ENCODE results near the gene ZNF423.

ZNF423 gene

GRCh38 chr16:49712542-49712941 lies 143.4 kb downstream of the ZNF423 start:
- no peaks in the 10 kb centered on the region for H3K36me3 Mint-ChIP-seq
- no peak overlapping the region for H3K4me3 Mint-ChIP-seq
- no peaks in the 10 kb centered on the region for H3K27me3 Mint-ChIP-seq
- H3K27ac Mint-ChIP-seq = no peak overlapping the region
- H3K9me3 Mint-ChIP-seq (ENCODE audit: low read depth) = no peaks in the 10 kb centered on the region
- no peaks in the 10 kb centered on the region for H3K4me1 Mint-ChIP-seq (ENCODE audit: low read depth)

- Mint-ChIP-seq H3K9me3 (ENCODE audit: low read depth) (no peaks in the 10 kb centered on the region), H3K36me3 (no peaks in the 10 kb centered on the region), H3K4me3 (no peak overlapping the region), H3K4me1 (ENCODE audit: low read depth) (no peaks in the 10 kb centered on the region), H3K27me3 (no peaks in the 10 kb centered on the region), H3K27ac (no peak overlapping the region)
Measured at GRCh38 chr16:49712106-49712505, 143.8 kb downstream of the ZNF423 start.

- H3K4me3 Mint-ChIP-seq = no peak overlapping the region
- no peaks in the 10 kb centered on the region for H3K9me3 Mint-ChIP-seq (ENCODE audit: low read depth)
- H3K27me3 Mint-ChIP-seq = no peaks in the 10 kb centered on the region
- no peaks in the 10 kb centered on the region for H3K4me1 Mint-ChIP-seq (ENCODE audit: low read depth)
- H3K36me3 Mint-ChIP-seq = no peaks in the 10 kb centered on the region
- H3K27ac Mint-ChIP-seq = no peak overlapping the region
Measured at GRCh38 chr16:49709057-49709456, 146.9 kb downstream of the ZNF423 start.

GRCh38 chr16:49708491-49708890 lies 147.4 kb downstream of the ZNF423 start:
- Mint-ChIP-seq H3K4me3 (no peak overlapping the region), H3K4me1 (ENCODE audit: low read depth) (no peaks in the 10 kb centered on the region), H3K27me3 (no peaks in the 10 kb centered on the region), H3K9me3 (ENCODE audit: low read depth) (no peaks in the 10 kb centered on the region), H3K36me3 (no peaks in the 10 kb centered on the region), H3K27ac (no peak overlapping the region)

- Mint-ChIP-seq H3K9me3 (ENCODE audit: low read depth) (no peaks in the 10 kb centered on the region), H3K27me3 (no peaks in the 10 kb centered on the region), H3K4me3 (no peak overlapping the region), H3K4me1 (ENCODE audit: low read depth) (no peaks in the 10 kb centered on the region), H3K27ac (no peak overlapping the region), H3K36me3 (no peaks in the 10 kb centered on the region)
Measured at GRCh38 chr16:49706620-49707355, 149.1 kb downstream of the ZNF423 start.

- Mint-ChIP-seq H3K4me1 (ENCODE audit: low read depth) (no peaks in the 10 kb centered on the region), H3K36me3 (no peaks in the 10 kb centered on the region), H3K4me3 (no peak overlapping the region), H3K27me3 (no peaks in the 10 kb centered on the region), H3K9me3 (ENCODE audit: low read depth) (no peaks in the 10 kb centered on the region), H3K27ac (no peak overlapping the region)
Measured at GRCh38 chr16:49704586-49705155, 151.2 kb downstream of the ZNF423 start.

- H3K36me3 Mint-ChIP-seq = no peaks in the 10 kb centered on the region
- H3K27me3 Mint-ChIP-seq = peaks cover 3% of the 10 kb centered on the region
- no peaks in the 10 kb centered on the region for H3K9me3 Mint-ChIP-seq (ENCODE audit: low read depth)
- H3K4me1 Mint-ChIP-seq (ENCODE audit: low read depth) = no peaks in the 10 kb centered on the region
- H3K4me3 Mint-ChIP-seq = no peak overlapping the region
- no peak overlapping the region for H3K27ac Mint-ChIP-seq
Measured at GRCh38 chr16:49703483-49703882, 152.4 kb downstream of the ZNF423 start.

GRCh38 chr16:49701789-49702494 lies 154.0 kb downstream of the ZNF423 start:
- H3K36me3 Mint-ChIP-seq = no peaks in the 10 kb centered on the region
- no peaks in the 10 kb centered on the region for H3K9me3 Mint-ChIP-seq (ENCODE audit: low read depth)
- H3K27ac Mint-ChIP-seq = no peak overlapping the region
- no peaks in the 10 kb centered on the region for H3K4me1 Mint-ChIP-seq (ENCODE audit: low read depth)
- no peak overlapping the region for H3K4me3 Mint-ChIP-seq
- peaks cover 3% of the 10 kb centered on the region for H3K27me3 Mint-ChIP-seq

GRCh38 chr16:49701065-49701685 lies 154.7 kb downstream of the ZNF423 start:
- Mint-ChIP-seq H3K36me3 (no peaks in the 10 kb centered on the region), H3K4me1 (ENCODE audit: low read depth) (no peaks in the 10 kb centered on the region), H3K4me3 (no peak overlapping the region), H3K27me3 (peaks cover 3% of the 10 kb centered on the region), H3K27ac (no peak overlapping the region), H3K9me3 (ENCODE audit: low read depth) (no peaks in the 10 kb centered on the region)

- H3K4me1 Mint-ChIP-seq (ENCODE audit: low read depth) = no peaks in the 10 kb centered on the region
- H3K36me3 Mint-ChIP-seq = no peaks in the 10 kb centered on the region
- H3K9me3 Mint-ChIP-seq (ENCODE audit: low read depth) = no peaks in the 10 kb centered on the region
- peaks cover 5% of the 10 kb centered on the region for H3K27me3 Mint-ChIP-seq
- no peak overlapping the region for H3K27ac Mint-ChIP-seq
- H3K4me3 Mint-ChIP-seq = no peak overlapping the region
Measured at GRCh38 chr16:49700251-49701064, 155.5 kb downstream of the ZNF423 start.

GRCh38 chr16:49699841-49700175 lies 156.1 kb downstream of the ZNF423 start:
- Mint-ChIP-seq H3K4me1 (ENCODE audit: low read depth) (no peaks in the 10 kb centered on the region), H3K27ac (no peak overlapping the region), H3K27me3 (peaks cover 5% of the 10 kb centered on the region)

GRCh38 chr16:49698931-49699840 lies 156.7 kb downstream of the ZNF423 start:
- H3K27ac Mint-ChIP-seq = no peak overlapping the region
- peaks cover 5% of the 10 kb centered on the region for H3K27me3 Mint-ChIP-seq
- H3K36me3 Mint-ChIP-seq = no peaks in the 10 kb centered on the region
- no peaks in the 10 kb centered on the region for H3K4me1 Mint-ChIP-seq (ENCODE audit: low read depth)
- H3K4me3 Mint-ChIP-seq = no peak overlapping the region
- H3K9me3 Mint-ChIP-seq (ENCODE audit: low read depth) = no peaks in the 10 kb centered on the region

More at GRCh38 chr16:49699841-49700175, 156.1 kb downstream of the ZNF423 start:
- Mint-ChIP-seq H3K36me3 (no peaks in the 10 kb centered on the region), H3K4me3 (no peak overlapping the region), H3K9me3 (ENCODE audit: low read depth) (no peaks in the 10 kb centered on the region)

GRCh38 chr16:49698453-49698815 lies 157.5 kb downstream of the ZNF423 start:
- no peaks in the 10 kb centered on the region for H3K4me1 Mint-ChIP-seq (ENCODE audit: low read depth)
- peaks cover 5% of the 10 kb centered on the region for H3K27me3 Mint-ChIP-seq
- no peak overlapping the region for H3K4me3 Mint-ChIP-seq
- H3K36me3 Mint-ChIP-seq = no peaks in the 10 kb centered on the region
- H3K27ac Mint-ChIP-seq = no peak overlapping the region
- no peaks in the 10 kb centered on the region for H3K9me3 Mint-ChIP-seq (ENCODE audit: low read depth)
